ENCODE measurements around the gene SHC4.

Gene SHC4

DNA sequence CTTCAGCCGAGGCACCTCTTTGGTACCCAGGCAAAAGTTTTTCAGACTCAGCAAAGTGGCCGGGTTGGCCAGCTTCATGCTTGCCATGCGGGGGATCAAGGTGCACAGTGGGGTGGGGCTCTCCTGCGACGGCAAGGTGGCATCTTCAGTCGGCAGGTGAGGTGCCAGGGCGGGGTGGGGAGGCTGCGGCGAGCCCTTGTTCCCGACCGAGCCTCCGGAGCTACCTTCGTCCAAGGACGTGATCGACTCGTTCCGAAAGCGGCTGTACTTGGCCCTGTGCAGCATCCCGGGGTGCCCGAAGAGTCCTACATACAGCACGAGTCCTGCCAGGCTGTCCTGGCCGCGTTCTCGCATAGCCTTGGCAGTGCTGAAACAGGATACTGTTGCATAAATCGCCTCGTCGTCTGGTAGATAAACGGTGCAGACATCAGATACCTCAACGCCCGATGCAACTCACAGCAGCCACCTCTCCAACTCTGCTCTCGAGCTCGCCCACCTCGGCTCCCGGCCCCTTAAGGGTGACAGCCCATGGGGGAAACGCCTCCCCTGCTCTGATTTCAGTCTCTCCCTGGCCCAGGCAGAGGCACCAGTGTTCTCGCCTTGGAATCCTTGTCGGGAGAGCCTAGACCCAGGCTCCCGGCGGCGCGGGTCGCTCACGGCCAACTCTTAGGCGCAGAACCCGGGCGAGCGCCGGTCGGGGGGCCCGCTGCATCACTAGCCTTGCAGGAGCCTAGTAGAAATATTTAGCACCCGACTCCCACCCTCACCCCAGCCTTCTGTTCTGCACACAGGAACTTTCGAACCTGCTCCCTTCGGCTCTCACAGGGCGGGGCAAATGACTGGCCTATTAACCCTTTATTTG is 826 bp downstream of the SHC4 start:
- peak; percentile 48 for DNase-seq (ENCODE audit: low read depth)
- peak overlapping the region; percentile 78 for H3K4me3 ChIP-seq (ENCODE audit: control insufficient read depth, low read depth, low read length)
- TF ChIP-seq, protein P1, sequence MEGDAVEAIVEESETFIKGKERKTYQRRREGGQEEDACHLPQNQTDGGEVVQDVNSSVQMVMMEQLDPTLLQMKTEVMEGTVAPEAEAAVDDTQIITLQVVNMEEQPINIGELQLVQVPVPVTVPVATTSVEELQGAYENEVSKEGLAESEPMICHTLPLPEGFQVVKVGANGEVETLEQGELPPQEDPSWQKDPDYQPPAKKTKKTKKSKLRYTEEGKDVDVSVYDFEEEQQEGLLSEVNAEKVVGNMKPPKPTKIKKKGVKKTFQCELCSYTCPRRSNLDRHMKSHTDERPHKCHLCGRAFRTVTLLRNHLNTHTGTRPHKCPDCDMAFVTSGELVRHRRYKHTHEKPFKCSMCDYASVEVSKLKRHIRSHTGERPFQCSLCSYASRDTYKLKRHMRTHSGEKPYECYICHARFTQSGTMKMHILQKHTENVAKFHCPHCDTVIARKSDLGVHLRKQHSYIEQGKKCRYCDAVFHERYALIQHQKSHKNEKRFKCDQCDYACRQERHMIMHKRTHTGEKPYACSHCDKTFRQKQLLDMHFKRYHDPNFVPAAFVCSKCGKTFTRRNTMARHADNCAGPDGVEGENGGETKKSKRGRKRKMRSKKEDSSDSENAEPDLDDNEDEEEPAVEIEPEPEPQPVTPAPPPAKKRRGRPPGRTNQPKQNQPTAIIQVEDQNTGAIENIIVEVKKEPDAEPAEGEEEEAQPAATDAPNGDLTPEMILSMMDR (conservative IDR thresholded peaks at IDR 0.05; ENCODE audit: control insufficient read depth, insufficient read depth, low read depth, low read length), result no peak

DNA sequence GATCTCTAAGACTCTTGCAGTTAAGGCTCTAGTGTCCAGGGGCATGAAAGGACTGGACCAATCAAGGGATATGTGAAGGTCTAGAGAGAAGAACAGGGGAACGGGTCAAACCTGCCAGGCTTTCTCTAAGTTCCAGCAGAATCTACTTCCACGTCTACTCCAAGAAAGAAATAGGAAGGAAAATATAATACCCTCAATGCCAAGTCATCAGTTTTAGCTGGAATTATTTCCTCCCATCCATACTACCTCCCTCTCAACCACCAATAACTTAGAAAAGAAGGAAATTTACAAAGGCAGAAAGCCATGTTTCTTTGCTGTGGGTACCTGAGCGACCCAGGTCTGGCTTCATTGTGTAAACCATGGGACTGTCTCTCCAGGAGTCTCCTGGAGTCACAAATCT is 7.8 kb downstream of the SHC4 start:
- TF ChIP-seq, protein P1 (conservative IDR thresholded peaks at IDR 0.05; ENCODE audit: control insufficient read depth, insufficient read depth, low read depth, low read length), result no peak
- H3K4me3 ChIP-seq (ENCODE audit: control insufficient read depth, low read depth, low read length), result no peak overlapping the region
- no peak for DNase-seq (ENCODE audit: low read depth)

DNA sequence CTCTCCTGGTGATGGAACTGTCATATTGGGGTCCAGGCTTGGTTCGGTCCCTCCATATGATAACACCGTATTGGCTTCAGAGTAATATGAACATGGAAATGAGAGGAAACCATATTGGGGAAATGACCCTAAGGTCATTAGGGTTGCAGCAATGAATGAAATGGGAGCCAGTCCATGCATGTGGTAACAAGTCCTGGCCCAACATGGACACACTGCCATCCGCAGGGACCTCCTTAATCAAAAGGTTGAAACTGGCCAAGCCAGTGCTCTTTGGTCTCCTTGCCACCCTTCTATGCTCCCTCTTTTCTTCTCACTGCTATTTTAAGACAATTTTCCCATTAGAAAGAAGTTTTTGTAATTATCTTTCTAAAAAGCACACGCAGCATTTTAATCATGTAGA is 8.3 kb downstream of the SHC4 start:
- DNase-seq (ENCODE audit: low read depth), result no peak
- TF ChIP-seq, protein P1 (conservative IDR thresholded peaks at IDR 0.05; ENCODE audit: control insufficient read depth, insufficient read depth, low read depth, low read length), result no peak
- H3K4me3 ChIP-seq (ENCODE audit: control insufficient read depth, low read depth, low read length), result no peak overlapping the region

DNA sequence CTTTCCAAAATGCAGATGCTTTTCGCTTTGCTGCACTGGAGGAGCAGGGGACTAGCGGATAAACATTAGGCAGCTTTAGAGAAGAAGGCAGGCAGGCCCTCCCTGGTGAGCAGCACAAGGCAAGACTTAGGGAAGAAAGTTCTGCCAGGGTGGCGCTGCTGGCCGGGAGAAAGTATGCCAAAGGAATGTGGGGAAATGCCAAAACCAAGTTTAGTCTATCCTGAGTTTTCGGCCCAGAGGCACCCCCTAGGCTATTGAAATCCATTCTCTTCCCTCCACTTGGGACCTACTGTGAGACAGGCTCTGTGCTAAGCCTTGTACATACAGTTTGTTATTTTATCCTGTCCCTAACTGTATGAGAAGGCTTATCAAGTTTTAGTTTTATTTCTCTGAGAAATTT is 9.2 kb downstream of the SHC4 start:
- no peak for DNase-seq (ENCODE audit: low read depth)
- TF ChIP-seq, protein P1 (conservative IDR thresholded peaks at IDR 0.05; ENCODE audit: control insufficient read depth, insufficient read depth, low read depth, low read length), result no peak
- no peak overlapping the region for H3K4me3 ChIP-seq (ENCODE audit: control insufficient read depth, low read depth, low read length)

DNA sequence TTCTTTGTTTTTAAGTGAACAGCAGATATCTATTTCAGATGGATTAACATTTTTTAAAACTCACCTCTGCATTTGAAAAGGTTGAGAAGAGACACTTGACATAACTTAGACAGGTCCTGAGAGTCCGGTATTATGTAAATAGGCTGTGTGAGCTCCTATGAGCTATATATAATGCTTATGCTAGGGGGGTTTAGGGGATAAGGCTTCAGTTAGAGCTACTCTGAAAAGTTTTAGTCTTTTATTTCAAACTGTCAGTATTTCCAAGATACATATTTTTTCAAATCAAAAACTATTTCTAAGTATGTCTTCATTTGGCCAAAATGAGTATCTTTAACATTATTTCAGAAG is 16.9 kb downstream of the SHC4 start:
- DNase-seq (ENCODE audit: low read depth), result no peak
- H3K4me3 ChIP-seq (ENCODE audit: control insufficient read depth, low read depth, low read length), result no peak overlapping the region
- TF ChIP-seq, protein P1 (conservative IDR thresholded peaks at IDR 0.05; ENCODE audit: control insufficient read depth, insufficient read depth, low read depth, low read length), result no peak

DNA sequence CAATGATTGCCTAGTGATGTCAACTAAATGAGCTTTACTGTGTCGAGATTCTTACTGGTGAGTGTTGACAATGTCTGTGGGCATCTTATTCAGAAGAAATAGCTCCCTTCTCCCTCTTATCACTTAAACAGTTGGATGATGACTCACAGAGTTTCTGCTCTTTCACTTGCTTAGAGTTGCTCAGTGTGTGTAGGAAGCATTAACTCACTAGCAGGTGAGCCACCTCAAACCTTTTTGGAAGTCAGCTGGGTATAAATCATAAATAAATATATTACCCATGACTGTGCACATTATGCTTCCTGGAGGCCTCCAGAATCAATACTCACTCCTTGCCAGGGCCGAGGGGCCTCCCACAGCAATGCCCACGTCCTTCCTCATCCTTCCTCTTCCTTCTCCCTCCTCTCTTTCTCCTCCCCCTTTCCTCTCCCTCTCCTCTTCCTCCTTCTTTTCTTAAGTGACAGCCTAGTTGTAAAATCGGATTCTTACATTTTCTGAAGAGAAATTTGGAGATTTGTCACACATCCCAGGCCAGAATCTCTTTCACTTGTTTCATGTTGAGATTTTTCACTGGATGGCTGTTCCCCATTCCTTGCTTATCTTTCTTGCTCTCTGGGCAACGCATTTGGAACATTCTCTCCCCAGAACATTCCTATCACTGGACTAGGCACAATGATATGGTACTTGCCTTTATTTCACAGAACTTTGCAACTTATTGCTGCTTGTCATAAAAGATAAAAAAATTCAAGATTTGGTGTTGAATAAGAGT is 17.5 kb downstream of the SHC4 start:
- TF ChIP-seq, protein P1 (conservative IDR thresholded peaks at IDR 0.05; ENCODE audit: control insufficient read depth, insufficient read depth, low read depth, low read length), result no peak
- H3K4me3 ChIP-seq (ENCODE audit: control insufficient read depth, low read depth, low read length), result no peak overlapping the region
- peak; percentile 54 for DNase-seq (ENCODE audit: low read depth)
